ENCODE results near the gene LNX1. TPM values are rescaled to one million over a fixed set of nuclear protein-coding genes. Genes with fewer than 3 reads are reported as not detected.

LNX1 gene
- total and polyA plus RNA-seq, 9 of the 15 experiments (the other 6 are each of a cell fraction or from before 2014, with no cell fraction given) = 0.40 to 3.6 (median 2.2) TPM

DNA sequence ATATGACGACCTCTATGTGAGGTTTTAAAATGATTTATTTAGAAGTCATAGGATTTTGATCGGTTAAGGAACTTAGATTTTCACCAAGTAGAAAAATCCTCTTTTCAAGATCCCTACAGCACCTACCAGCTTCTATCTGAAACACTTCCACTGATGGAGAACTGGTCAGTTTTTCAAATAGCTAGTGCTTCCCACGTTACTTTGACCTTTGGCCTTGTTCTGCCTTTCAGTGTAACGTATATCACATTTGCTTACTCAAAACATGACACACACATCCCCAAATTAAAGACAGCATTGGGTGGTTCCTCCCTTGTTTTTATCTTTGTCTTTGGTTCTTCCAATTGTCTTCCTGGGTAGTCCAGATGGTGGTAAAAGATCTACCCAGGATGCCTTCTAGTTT, 6.6 kb downstream of the LNX1 start:
- DNase-seq (ENCODE audit: extremely low read depth in 1 of 4, low spot score in 3 of 4) (no peak), ATAC-seq (no peak), FAIRE-seq (no peak)
- Histone ChIP-seq H3K27ac (ENCODE audit: extremely low read depth, low read depth, low read length) (no peak overlapping the region), H3K36me3 (ENCODE audit: control insufficient read depth, insufficient read depth, low read length) (no peaks in the 10 kb centered on the region), H3K4me3 (no peak overlapping the region), H3K9me1 (ENCODE audit: control insufficient read depth, insufficient read depth, low read length) (no peaks in the 10 kb centered on the region), H3K4me2 (ENCODE audit: insufficient read depth, low read length) (no peak overlapping the region), H3K9me3 (replicated peaks; ENCODE audit: control insufficient read depth, insufficient read depth, low read depth, low read length) (no peaks in the 10 kb centered on the region), H4K20me1 (replicated peaks; ENCODE audit: control insufficient read depth, insufficient read depth, low read length) (no peaks in the 10 kb centered on the region), H3K79me2 (ENCODE audit: control insufficient read depth, insufficient read depth, low read length) (no peaks in the 10 kb centered on the region), H3K4me1 (replicated peaks in 1 of 2; ENCODE audit: control insufficient read depth in 2 of 2, insufficient read depth in 2 of 2, low read length in 2 of 2) (peaks cover 0 to 10% of the 10 kb centered on the region in 2 experiments; a peak in 3 of 5 replicates), H2AFZ (ENCODE audit: low read depth, low read length) (no peak overlapping the region), H3K9ac (ENCODE audit: insufficient read depth in 1 of 2, low read depth in 2 of 2, low read length in 2 of 2) (no peak overlapping the region), H3K27me3 (ENCODE audit: control insufficient read depth in 2 of 2, insufficient read depth in 2 of 2, low read length in 2 of 2) (no peaks in the 10 kb centered on the region)
- TF ChIP-seq NR2C2 (CRISPR knock-in tag; IDR thresholded peaks at IDR 0.05) (no peak), NR2C2 (tag; IDR thresholded peaks at IDR 0.05) (peak; percentile 57; the same call in 1 of the 2 replicates), ZNF311 (CRISPR knock-in tag; IDR thresholded peaks at IDR 0.05) (no peak), MYBL2 (IDR thresholded peaks at IDR 0.05; ENCODE audit: low read depth) (0 out of 2 replicates have a peak, but pooled peaks have one; percentile 8), MYBL2 (CRISPR knock-in tag; IDR thresholded peaks at IDR 0.05; ENCODE audit: borderline replicate concordance) (no peak), NR2C1 (IDR thresholded peaks at IDR 0.05) (no peak), NR2C1 (tag; IDR thresholded peaks at IDR 0.05) (peak; percentile 73; the same call in 1 of the 2 replicates), KDM4B (IDR thresholded peaks at IDR 0.05; ENCODE audit: borderline replicate concordance in 2 of 2, low read depth in 1 of 2) (no peak)
- WGBS (ENCODE audit: insufficient coverage, low coverage, missing lambda C conversion rate) = 9% methylated on average over 4 of the region's 4 CpGs
- ChIA-PET POLR2A (no interaction called here), CTCF (ENCODE audit: low intra/inter-chr PET ratio) (no interaction called here)
- intact Hi-C loops (cut with micrococcal nuclease) (no loop called here), in situ Hi-C loops (cut with MboI) (no loop called here)
- BruUV-seq (replicated peaks) = no TSS peak
